Measurements from ENCODE around the gene RASA3.

GRCh38 chr13:113943821-113944565 is 188.4 kb downstream of the RASA3 start:
- TF ChIP-seq CTCF (conservative IDR thresholded peaks at IDR 0.05; ENCODE audit: low read length): no peak
- no peak for TF ChIP-seq EZH2phosphoT487 (IDR thresholded peaks at IDR 0.05; ENCODE audit: borderline replicate concordance, low read depth, low read length)
